ENCODE data around the gene CDH4. TPM values are rescaled to one million over a fixed set of nuclear protein-coding genes. Genes with fewer than 3 reads are reported as not detected.

CDH4 gene
- total RNA-seq, 1 experiment from 2014 or later: 0.13 TPM

DNA sequence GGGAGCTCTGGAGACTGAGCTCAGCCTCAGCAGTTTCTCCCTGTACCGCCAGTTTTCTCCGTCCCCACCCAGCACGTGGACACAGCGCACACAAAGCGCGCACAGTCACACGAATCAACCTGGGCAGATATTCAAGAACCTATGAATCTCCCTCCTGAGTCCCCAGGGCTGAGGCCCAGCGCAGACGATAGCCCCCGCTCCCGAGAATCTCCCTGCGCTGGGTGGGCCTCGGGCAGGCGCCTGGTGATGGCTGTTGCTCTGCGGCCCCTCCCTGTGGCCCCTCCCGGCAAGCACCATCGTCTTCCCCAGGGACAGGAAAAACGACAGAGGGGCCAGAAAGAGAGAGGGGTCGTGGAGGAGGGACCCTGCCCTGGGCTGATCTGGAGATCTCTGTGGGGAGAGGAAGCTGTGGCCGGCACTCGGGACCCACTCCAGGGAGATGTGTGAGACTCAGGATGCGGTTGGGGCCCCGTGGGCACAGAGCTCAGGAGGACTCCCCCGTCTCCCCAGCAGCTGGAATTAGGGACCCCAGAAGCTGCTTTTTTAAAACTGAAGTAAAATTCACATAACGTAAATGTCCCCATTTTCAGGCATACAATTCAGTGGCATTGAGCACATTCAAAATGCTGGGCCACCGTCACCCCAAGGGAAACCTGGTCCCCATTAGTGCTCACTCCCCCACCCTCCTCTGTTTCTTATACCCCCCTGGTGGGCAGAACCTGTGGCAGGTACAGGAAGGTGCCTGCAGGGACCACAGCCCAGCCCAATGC, 482.9 kb downstream of the CDH4 start:
- peaks cover 25% of the 10 kb centered on the region for H3K27me3 ChIP-seq (replicated peaks)
- H3K4me1 ChIP-seq (replicated peaks): no peaks in the 10 kb centered on the region
- no peaks in the 10 kb centered on the region for H3K9me3 ChIP-seq (replicated peaks)
- H3K36me3 ChIP-seq: no peaks in the 10 kb centered on the region
- H3K4me3 ChIP-seq: no peak overlapping the region
- DNase-seq (ENCODE audit: low read depth in 1 of 2, low spot score in 2 of 2): no peak
- H3K27ac ChIP-seq: no peak overlapping the region

DNA sequence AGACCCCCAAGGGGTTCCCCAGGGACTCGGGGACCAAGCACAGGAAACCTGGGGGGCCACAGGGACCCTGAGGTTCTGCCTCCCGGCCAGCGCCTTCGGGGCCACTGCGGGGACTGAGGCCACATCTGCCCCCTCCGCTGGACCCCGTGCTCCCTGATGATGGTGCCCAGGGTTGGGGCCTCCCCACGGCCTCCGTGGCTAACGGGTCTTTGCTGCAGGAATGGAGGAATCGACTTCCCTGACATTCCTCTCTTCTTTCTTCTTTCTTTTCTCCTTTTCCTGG, 483.4 kb downstream of the CDH4 start:
- peaks cover 25% of the 10 kb centered on the region for H3K27me3 ChIP-seq (replicated peaks)
- H3K36me3 ChIP-seq: no peaks in the 10 kb centered on the region
- no peaks in the 10 kb centered on the region for H3K4me1 ChIP-seq (replicated peaks)

DNA sequence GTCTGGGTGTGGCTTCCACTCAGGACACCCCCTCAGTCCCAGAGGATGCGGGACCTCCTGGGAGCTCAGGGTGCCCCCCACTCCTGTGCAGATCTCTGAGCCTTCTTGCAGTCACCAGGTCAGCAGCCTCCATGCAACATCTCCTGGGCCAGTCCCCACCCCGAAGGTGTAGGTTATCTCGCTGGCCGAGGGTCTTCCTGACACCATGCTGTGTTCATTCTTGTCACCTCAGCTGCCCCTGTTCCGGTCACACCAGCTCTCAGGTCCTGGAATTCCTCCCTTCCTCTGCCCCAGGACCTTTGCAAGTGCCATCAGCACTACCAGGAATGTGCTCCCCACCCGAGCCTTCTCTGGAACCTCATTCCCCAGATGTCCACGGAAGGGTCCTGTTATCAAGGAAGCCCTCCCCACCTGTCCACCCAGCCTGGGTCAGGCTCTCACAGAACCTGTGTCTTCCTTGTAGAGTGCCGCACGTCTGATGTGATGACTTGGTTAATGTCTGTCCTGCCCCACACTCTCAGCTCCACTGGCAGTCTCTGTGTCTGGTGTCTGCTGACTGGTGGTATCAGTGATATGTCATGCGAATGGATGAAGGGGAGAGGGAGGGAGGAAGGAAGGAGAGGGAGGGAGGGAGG, 484.1 kb downstream of the CDH4 start:
- no peaks in the 10 kb centered on the region for H3K4me1 ChIP-seq (replicated peaks)
- no peak overlapping the region for H3K4me3 ChIP-seq
- no peak overlapping the region for H3K27ac ChIP-seq
- DNase-seq (ENCODE audit: low read depth in 1 of 2, low spot score in 2 of 2): no peak
- H3K36me3 ChIP-seq: no peaks in the 10 kb centered on the region
- peaks cover 25% of the 10 kb centered on the region for H3K27me3 ChIP-seq (replicated peaks)
- H3K9me3 ChIP-seq (replicated peaks): no peaks in the 10 kb centered on the region

More for the DNA sequence above, 483.4 kb downstream of the CDH4 start:
- Histone ChIP-seq H3K9me3 (replicated peaks) (no peaks in the 10 kb centered on the region), H3K27ac (no peak overlapping the region), H3K4me3 (no peak overlapping the region)
- no peak for DNase-seq (ENCODE audit: low read depth in 1 of 2, low spot score in 2 of 2)

DNA sequence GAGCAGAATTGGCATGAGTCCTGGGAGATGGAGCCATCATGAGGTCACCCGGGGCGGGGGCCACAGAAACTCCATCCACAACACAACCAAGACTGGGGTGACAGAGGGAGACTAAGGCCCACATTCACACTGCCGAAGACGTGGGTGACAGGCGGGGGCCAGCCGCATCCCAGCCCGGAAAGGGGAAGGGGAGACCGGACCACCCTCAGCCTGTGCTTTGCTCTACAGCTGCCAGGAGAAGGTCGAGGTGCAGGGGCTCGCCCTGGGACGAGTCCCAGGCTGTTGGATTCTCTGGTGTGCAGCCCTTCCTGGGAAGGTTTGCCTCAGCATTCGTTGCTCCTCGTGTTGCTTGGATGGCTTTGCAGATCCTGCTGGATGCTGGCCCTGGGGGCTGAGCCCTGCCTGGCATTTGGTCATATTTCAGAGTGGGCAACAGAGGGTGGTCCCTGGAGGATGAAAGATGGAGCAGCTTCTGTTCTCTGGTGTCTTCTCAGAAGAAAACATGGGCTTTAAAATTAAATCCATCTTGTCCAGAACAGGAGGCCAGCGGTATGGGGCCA, 484.8 kb downstream of the CDH4 start:
- no peaks in the 10 kb centered on the region for H3K36me3 ChIP-seq
- no peaks in the 10 kb centered on the region for H3K4me1 ChIP-seq (replicated peaks)
- no peaks in the 10 kb centered on the region for H3K9me3 ChIP-seq (replicated peaks)
- no peak for DNase-seq (ENCODE audit: low read depth in 1 of 2, low spot score in 2 of 2)
- no peak overlapping the region for H3K4me3 ChIP-seq
- no peak overlapping the region for H3K27ac ChIP-seq
- peaks cover 25% of the 10 kb centered on the region for H3K27me3 ChIP-seq (replicated peaks)

DNA sequence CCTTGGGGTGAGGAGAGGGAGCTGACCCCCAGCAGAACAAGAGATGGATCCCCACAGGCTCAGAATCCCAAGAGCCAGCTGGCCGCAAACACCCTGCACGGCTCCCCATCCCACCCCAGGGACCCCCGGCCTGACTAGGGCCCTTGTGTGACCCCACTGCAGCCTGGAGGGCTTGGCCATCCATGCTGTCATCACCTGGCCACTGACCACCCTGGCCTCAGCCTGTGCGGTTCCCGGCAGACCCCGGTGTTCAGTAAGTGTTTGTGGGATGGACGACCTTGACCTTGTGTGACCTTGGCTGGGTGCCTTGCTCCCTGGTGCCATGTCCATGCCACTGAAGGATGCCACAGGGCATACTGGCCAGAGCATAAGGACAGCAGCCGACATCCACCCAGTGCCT, 485.3 kb downstream of the CDH4 start:
- Histone ChIP-seq H3K27ac (no peak overlapping the region), H3K27me3 (replicated peaks) (peaks cover 22% of the 10 kb centered on the region), H3K36me3 (no peaks in the 10 kb centered on the region), H3K9me3 (replicated peaks) (no peaks in the 10 kb centered on the region), H3K4me1 (replicated peaks) (no peaks in the 10 kb centered on the region), H3K4me3 (no peak overlapping the region)
- no peak for DNase-seq (ENCODE audit: low read depth in 1 of 2, low spot score in 2 of 2)

DNA sequence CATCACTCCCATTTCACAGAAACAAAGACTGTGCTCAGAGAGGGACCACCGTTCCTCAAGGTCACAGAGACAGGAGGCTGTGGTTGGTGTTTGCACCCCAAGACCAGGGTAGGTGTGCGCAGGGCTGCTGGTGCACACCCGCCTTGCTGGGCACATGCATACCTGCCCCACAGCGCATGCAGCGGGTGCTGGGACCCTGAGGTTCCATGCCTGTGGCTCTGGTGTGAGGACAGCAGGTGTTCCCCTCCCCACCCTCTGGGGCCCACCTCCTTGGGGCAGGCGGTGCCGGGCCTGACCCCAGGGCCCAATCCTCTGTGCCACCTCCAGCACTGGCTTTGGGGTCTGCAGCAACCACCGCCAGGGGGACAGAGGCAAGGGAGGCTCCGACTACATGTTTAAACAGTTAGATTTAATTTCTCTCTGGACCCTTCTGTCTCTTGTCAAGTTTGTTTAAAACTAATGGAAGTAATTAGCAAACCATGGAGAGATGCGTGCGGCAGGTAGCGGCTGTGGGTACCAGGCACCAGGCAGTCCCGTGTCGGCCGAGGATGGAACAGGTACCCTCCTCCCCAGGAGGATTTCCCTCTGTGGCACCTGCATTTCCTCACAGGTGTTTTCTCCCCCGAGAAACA, 485.9 kb downstream of the CDH4 start:
- no peak overlapping the region for H3K27ac ChIP-seq
- no peak for DNase-seq (ENCODE audit: low read depth in 1 of 2, low spot score in 2 of 2)
- H3K27me3 ChIP-seq (replicated peaks): peaks cover 22% of the 10 kb centered on the region
- H3K36me3 ChIP-seq: no peaks in the 10 kb centered on the region
- no peak overlapping the region for H3K4me3 ChIP-seq
- H3K4me1 ChIP-seq (replicated peaks): no peaks in the 10 kb centered on the region
- no peaks in the 10 kb centered on the region for H3K9me3 ChIP-seq (replicated peaks)

DNA sequence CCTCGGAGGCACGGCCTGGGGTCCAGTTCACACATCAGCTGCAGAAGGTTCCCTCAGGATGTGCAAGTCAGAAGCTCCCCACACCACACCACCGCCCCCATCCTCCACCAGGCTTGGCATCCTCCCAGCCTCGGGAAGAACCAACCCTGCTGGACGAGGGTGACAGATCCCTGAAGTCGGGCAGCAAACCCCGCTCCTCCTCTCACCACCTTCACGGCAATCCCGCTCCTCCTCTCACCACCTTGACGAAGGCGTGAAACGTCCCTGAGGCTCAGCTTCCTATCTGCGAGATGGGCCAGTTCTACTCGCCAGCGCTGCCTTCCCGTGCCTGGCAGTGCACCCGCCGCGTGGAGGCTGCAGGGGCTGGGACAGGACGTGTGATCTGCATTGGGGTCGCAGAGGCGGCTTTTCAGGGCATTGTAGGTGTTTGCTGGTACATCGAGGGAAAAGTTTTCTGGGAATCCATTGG, 486.6 kb downstream of the CDH4 start:
- Histone ChIP-seq H3K4me1 (replicated peaks) (no peaks in the 10 kb centered on the region), H3K4me3 (no peak overlapping the region), H3K27ac (no peak overlapping the region), H3K36me3 (no peaks in the 10 kb centered on the region), H3K27me3 (replicated peaks) (peaks cover 18% of the 10 kb centered on the region; the same call in 1 of the 2 replicates), H3K9me3 (replicated peaks) (no peaks in the 10 kb centered on the region)
- no peak for DNase-seq (ENCODE audit: low read depth in 1 of 2, low spot score in 2 of 2)

DNA sequence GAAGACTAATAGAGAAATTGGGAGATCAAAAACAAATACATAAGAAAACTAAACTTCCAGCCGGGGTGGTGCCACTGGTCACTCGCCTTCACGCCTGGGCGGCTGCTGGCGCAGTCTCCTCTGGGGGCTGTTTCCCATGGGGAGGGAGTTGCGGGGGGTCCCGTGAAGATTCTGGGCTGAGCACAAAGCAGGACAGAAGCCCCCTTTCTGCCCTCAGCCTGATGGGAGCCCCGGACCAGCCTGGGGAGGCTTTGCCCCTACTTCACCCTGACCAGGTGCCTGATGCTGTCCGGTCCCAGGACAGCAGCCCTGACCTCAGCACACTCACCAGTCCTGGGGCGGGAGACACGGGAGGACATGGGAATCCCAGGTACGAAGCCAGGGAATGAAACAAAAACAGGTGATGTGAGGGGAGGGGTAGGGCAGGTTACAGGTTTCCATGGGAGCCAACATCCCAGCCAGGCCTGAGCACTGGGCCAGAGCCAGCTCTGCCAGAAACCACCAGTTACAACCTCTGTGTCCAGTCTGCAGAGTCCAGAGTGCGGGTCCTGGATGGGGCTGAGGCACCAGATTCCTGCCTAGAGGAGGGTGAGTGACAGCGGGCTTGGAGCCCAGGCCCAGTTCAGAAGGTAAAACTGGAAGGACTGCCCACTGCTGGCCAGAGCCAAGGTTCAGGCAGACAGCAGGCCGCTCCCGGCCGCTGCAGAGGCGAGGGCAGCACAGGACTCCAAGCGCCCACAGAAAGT, 487.2 kb downstream of the CDH4 start:
- no peak overlapping the region for H3K27ac ChIP-seq
- H3K4me3 ChIP-seq: no peak overlapping the region
- H3K36me3 ChIP-seq: no peaks in the 10 kb centered on the region
- no peaks in the 10 kb centered on the region for H3K4me1 ChIP-seq (replicated peaks)
- DNase-seq (ENCODE audit: low read depth in 1 of 2, low spot score in 2 of 2): no peak
- no peaks in the 10 kb centered on the region for H3K9me3 ChIP-seq (replicated peaks)
- peaks cover 12% of the 10 kb centered on the region; the same call in 1 of the 2 replicates for H3K27me3 ChIP-seq (replicated peaks)

DNA sequence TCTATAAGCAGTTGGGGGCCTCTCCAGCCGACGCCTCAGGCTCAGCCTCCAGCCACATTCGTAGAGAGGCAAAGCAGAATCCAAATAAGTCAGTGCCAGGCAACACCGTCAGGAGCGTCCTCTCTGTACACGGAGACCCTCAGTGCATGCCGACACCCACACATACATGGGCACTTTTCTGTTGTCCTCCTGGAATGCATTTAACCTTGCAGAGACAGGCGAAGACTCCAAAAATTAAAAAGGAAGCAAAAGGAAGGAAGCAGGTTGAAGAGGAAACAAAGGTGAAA, 487.7 kb downstream of the CDH4 start:
- no peaks in the 10 kb centered on the region for H3K4me1 ChIP-seq (replicated peaks)
- no peaks in the 10 kb centered on the region for H3K36me3 ChIP-seq
- H3K27me3 ChIP-seq (replicated peaks): peaks cover 12% of the 10 kb centered on the region; the same call in 1 of the 2 replicates
- no peaks in the 10 kb centered on the region for H3K9me3 ChIP-seq (replicated peaks)
- H3K27ac ChIP-seq: no peak overlapping the region
- DNase-seq (ENCODE audit: low read depth in 1 of 2, low spot score in 2 of 2): no peak
- H3K4me3 ChIP-seq: no peak overlapping the region

DNA sequence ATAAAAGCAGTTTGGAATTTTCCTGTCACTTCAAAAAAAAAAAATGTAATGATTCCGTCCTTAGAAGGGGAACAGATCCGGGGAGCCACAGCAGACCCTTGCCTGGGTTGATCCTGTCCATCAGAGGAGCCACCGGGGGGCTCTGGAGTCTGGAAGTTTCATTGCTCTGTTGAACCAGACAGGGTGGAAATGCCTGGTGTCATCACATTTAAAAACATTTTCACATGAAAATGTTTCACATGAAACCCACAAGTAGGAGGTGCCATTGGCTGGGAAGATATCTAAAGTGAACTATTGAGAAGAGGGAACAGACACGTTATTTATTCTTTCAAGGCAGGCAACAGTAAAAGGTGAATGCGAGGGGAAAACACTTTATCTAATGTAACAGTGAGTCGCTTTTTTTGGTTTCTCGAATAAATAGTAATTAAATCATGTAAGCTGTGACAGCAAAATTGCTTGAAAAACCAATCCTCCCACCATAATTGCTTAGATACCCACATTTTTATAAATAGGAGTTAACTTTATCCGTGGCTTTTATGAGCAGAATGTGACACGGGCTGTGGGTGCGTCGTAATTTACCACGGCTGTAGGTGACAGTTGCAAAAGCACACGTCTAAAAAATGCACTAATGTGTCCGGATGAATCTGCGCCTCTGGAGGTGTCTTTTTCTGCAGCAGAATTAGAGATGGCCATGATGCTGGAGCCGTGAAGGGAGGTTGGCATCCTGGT, 490.2 kb downstream of the CDH4 start:
- H3K4me3 ChIP-seq: no peak overlapping the region
- no peaks in the 10 kb centered on the region for H3K36me3 ChIP-seq
- no peak overlapping the region for H3K27ac ChIP-seq
- H3K4me1 ChIP-seq (replicated peaks): no peaks in the 10 kb centered on the region
- H3K27me3 ChIP-seq (replicated peaks): no peaks in the 10 kb centered on the region; the same call in 1 of the 2 replicates
- DNase-seq (ENCODE audit: low read depth in 1 of 2, low spot score in 2 of 2): no peak
- H3K9me3 ChIP-seq (replicated peaks): no peaks in the 10 kb centered on the region

DNA sequence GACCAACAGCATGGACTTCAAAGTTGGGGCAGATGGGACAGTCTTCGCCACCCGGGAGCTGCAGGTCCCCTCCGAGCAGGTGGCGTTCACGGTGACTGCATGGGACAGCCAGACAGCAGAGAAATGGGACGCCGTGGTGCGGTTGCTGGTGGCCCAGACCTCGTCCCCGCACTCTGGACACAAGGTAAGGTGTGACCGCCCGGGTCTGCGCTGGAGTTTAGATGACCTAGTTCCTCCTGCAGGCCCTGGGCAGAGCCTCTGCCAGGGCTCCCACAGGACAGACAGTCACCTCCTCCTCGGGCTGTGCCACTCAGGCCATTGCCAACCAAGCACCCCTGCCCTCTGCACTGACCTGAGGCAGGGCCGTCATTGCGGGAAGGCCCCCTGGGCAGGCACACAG, 491.5 kb downstream of the CDH4 start:
- Histone ChIP-seq H3K36me3 (no peaks in the 10 kb centered on the region), H3K27ac (no peak overlapping the region), H3K27me3 (replicated peaks) (no peaks in the 10 kb centered on the region; the same call in 1 of the 2 replicates), H3K4me3 (no peak overlapping the region), H3K9me3 (replicated peaks) (no peaks in the 10 kb centered on the region), H3K4me1 (replicated peaks) (no peaks in the 10 kb centered on the region)
- DNase-seq (ENCODE audit: low read depth in 1 of 2, low spot score in 2 of 2): no peak

DNA sequence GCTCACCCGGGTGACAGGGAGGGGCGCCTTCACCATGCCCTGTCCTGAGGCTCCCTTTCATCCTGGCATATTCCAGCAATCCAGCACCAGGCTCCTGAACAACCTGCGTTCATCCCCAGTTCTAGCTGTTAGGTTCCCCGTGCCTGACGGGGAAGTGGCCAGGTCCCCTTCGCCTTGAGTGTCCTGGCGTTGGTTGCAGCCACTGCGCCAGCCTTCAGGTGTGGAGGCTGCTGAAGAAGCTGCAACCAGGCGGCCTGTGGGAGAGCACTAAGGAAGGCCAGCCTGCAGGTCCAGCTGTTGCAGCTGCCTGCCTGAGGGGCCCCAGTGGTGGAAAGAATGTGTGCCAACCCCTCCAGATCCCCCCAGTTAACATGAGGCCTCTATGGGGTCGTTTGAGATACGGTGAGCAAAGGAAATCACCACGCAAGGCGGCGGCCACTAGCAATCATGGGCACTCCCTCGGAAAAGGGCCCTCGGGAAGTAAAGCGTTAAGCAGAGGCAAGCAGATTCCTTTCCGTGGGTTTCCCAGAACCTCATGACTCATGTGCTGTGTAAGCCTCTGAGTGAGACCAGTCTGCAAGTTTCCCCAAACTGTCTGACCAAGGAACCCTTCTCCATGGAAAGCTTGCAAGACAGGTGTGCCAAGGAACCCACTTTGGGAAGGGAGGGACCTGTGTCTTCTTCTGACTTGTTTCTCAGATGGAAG, 492.8 kb downstream of the CDH4 start:
- no peak for DNase-seq (ENCODE audit: low read depth in 1 of 2, low spot score in 2 of 2)
- no peaks in the 10 kb centered on the region for H3K4me1 ChIP-seq (replicated peaks)
- H3K4me3 ChIP-seq: no peak overlapping the region
- no peaks in the 10 kb centered on the region for H3K36me3 ChIP-seq
- H3K27me3 ChIP-seq (replicated peaks): no peaks in the 10 kb centered on the region; the same call in 1 of the 2 replicates
- H3K9me3 ChIP-seq (replicated peaks): no peaks in the 10 kb centered on the region
- H3K27ac ChIP-seq: no peak overlapping the region
